ENCODE measurements around the gene MARCHF3.

DNA sequence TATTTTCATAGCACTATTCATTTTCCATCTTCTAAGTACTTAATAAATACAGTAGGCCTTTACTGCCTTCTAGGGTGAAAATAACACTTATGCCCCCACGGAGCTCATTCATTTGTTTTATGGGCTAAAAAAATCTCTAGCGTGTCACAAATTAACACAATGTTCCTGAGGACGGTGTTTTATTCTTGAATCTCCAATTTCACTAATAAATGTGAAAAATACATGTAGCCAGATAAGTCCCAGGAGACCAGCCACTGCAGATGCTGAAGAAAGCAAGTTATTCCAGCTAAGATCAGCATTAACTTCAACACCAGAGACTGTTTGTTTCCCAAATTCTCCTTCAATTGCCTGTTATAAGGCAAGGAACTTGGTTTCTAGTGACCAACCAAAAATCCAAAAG lies 102.3 kb downstream of the MARCHF3 start:
- TF ChIP-seq, protein P1, sequence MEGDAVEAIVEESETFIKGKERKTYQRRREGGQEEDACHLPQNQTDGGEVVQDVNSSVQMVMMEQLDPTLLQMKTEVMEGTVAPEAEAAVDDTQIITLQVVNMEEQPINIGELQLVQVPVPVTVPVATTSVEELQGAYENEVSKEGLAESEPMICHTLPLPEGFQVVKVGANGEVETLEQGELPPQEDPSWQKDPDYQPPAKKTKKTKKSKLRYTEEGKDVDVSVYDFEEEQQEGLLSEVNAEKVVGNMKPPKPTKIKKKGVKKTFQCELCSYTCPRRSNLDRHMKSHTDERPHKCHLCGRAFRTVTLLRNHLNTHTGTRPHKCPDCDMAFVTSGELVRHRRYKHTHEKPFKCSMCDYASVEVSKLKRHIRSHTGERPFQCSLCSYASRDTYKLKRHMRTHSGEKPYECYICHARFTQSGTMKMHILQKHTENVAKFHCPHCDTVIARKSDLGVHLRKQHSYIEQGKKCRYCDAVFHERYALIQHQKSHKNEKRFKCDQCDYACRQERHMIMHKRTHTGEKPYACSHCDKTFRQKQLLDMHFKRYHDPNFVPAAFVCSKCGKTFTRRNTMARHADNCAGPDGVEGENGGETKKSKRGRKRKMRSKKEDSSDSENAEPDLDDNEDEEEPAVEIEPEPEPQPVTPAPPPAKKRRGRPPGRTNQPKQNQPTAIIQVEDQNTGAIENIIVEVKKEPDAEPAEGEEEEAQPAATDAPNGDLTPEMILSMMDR (conservative IDR thresholded peaks at IDR 0.05): no peak
- no peak for TF ChIP-seq ZFX (IDR thresholded peaks at IDR 0.05)

All from C4-2B (cell line).